GM18502 (cell line): ENCODE results near the gene GFY.

Source experiments
- ATAC-seq: cut with Tn5 transposase; IDR thresholded peaks from one replicate; pipeline ENCODE4 v1.9.1; 2021; ENCODE audit warnings: mild to moderate bottlenecking; ENCODE audit not compliant: unreplicated experiment, poor library complexity

GFY gene, protein sequence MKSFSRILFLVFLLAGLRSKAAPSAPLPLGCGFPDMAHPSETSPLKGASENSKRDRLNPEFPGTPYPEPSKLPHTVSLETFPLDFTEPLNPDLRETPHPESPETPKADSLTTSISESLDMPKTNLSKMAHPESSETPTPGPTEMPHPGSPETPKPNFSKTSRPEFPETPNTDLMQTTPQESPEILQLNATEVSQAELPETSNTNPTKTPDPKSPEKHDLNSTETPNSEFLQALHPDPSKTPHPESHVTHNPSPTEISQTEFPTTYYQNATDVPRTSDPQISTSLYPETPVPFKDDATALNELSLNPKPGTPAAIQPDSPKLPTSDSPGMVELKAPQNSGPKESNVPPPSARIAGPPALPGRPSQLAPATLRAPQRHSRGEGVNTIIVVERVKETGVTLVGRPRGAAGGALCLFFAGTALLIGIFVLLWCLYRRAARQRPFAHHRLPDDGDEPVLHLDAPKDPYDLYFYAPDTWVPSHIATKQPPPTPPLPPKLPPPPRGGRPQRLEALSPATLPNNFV

DNA sequence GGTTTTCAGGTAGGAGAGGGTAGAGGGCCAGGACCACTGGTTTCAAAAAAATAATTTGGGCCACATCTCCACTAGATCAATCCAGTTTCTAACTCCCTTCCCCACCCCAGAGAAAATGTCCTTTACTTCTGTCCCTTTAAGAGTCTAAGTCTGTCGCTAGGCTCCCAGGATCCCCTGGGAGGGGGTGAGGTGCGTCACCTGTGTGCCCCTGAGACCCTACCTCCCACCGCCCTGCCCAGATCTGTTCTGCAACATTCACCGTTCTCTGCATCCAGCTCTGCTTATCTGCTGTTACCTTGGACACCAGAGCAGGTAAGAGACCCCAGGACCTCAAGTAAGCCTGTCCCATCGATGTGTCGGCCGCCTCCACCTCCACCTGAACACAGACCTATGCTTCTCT is at the start of gene GFY:
TSS of gene GFY (plus strand) at position 211 of the 400 bp plus-strand sequence. CDS start 1,043 bp downstream, outside the sequence.
- ATAC-seq = no peak

GRCh38 chr19:49378512-49378911 is 46.7 kb upstream of the GFY start:
- ATAC-seq = no peak

GRCh38 chr19:49380391-49380790 is 44.8 kb upstream of the GFY start:
- no peak for ATAC-seq

DNA sequence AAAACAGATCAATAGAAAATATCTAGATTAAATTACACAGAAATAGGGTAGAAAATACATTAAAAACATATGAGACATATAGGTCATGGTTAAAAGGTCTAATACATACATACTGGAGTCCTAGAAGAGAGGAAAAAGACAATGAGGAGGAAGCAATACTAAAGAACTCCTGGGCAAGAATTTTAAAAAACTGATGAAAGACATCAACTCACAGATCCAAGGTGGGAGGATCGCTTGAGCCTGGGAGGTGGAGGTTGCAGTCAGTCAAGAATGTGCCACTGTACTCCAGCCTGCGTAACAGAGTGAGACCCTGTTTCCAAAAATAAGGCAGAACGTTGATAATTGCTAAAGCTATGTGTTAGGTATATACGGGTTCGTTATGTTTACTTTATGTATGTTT is 42.5 kb upstream of the GFY start:
- ATAC-seq = no peak

- ATAC-seq = no peak
Observed at GRCh38 chr19:49383599-49383998, 41.6 kb upstream of the GFY start.

DNA sequence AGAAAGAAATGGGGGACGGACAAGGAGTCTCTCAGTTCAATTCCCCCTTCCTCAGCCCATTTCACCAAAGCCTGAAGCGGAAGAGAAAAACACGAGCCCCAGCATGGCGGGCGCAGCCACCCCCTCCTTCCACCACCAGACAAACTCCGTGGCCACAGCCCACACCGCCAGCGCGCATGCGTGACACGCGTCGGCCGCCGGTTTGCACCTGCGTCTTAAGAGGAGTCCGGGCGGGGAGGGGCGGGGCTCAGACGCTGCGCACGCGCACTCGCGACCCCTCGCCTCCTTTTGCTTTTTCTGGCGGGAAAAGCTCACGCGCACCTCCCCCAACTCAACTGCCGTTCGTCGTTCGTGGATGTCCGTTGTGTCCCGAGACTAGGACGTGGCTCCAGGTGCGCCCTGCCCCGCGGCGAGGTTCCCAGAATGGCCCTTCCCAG is 37.2 kb upstream of the GFY start, which contains the start of gene KASH5:
TSS of gene KASH5 (plus strand) at position 314 of the 437 bp plus-strand sequence. CDS start 2,635 bp downstream, outside the sequence.
- ATAC-seq = no peak

DNA sequence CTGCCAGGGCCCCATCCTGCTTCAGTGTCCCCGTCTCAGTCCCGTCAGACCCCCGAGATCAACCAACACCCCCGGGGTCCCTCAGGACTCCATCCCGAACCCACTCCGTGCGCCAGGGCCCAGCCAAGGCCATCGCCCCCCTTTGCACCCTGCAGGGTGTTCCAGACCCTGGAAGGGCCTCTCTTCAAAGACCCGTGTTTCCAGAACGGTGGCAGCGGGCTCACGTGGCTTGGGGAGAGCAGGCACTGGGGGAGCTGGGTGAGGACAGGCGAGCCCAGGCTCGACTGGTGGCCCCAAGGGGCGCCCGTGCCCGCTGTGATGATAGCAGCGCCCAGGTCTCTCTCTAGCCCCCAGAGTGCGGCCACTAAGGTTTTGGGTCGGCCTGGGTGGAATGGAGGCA is 35.8 kb upstream of the GFY start:
- no peak for ATAC-seq

GRCh38 chr19:49390131-49390928 is 34.9 kb upstream of the GFY start:
- no peak for ATAC-seq

- no peak for ATAC-seq
Observed at GRCh38 chr19:49390929-49391359, 34.2 kb upstream of the GFY start.

DNA sequence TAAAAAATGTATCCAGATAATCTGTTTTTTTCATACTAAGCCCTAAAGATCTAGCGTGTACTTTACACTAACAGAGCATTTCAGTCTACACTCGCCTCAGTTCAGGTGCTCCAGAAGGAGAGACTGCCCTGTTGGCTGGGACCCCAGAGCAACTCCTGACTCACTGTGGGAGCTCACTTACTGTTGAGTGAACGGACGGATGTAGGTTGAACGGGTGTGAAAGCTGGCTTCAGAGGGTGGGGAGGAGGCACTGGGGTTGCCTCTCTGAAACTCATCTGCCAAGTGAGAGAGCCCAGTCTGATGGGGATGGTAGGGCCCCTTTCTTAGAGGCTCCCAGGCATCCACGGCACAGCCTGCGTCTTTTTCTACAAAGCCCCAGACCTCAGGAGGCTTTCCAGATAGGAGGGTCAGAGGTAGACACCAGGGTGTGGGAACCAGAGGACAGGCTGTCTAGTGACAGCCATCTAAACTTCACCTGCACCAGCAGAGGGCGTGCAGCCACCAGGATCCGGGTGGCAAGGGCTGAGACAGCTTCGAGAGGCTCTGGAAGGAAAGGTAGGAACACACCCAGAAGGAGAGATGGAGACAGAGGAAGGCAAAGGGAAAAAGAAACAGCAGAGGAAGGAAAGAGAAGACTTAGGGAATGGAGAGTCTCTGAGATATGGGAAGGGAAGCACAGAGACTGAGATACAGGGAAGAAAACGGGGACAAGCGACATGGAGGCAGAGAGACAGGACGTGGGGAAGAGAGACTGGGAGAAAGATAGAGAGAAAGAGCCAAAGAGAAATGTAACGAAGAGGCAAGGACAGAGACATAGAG is 33.4 kb upstream of the GFY start:
- no peak for ATAC-seq

DNA sequence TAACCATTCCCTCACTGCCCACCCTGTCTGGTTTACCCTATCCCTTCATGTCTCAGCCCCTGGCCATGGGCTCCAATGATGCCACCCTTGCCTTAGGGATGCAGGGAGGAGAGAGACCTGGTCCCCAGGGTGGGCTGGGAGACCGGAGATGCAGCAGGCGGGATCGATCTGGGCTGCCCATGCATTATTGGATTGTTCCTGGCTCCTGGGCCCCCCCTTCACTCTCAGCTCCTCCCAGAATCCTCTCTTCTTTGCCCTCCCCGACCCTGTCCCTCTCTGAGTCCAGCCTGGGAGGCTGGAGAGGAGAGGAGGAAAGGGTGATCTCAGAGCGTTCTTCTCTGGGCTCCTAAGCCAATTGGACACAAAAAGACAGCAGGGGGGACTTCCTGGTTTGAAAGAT is 31.3 kb upstream of the GFY start:
- no peak for ATAC-seq

GRCh38 chr19:49395581-49396407 is 29.4 kb upstream of the GFY start:
- ATAC-seq = no peak

DNA sequence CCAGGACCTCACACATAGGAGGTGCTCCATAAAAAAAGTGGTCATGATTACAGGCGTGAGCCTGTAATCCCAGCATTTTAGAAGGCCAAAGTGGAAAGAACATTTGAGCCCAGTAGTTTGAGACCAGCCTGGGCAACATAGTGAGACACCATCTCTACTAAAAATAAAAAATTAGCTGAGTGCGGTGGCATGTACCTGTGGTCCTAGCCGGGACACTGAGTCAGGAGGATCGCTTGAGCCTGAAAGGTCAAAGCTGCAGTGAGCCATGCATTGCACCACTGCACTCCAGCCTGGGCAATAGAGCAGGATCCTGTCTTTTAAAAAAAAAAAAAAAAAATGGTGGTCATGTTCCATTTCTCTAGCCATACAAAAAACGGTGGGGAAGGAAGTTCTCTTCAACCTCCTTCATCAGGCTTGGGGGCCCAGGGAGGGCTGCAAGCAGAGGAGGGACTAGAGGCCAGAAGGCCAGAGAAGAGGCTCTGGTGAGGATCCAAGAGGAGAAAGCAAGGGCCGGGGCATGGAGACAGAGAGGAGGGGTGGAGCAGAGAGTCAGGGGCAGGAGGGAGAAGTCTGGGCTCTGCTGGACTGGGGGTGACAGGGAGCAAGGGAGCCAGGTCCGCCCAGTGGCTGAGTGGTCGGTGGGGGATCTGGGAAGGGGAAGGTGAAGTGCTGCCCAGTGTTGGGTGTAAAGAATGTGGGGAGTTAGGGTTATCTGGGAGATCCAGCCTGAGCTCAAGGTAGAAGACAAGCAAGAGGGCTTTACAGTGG is 28.3 kb upstream of the GFY start:
- ATAC-seq = no peak

DNA sequence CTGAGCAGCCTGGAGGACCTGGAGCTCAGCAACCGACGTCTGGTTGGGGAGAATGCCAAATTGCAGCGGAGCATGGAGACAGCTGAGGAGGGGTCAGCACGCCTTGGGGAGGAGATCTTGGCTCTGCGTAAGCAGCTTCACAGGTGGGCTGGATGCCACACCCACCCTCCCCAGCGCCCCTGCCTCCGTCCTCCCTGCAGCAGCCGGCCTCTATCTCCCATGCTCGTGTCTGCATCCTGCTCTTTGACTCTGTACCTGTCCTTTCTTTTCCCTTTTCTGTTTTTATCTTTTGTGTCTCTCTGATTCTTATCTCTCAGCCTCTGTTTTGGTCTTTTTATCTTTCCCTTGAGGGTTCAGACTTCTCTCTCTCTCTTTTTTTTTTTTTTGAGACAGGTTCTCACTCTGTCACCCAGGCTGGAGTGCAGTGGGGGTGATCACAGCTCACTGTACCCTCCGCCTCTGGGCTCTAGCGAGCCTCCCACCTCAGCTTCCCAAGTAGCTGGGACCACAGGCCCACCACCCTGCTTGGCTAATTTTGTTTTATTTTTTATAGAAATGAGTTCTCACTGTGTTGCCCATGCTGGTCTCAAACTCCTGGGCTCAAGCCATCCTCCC is 27.1 kb upstream of the GFY start:
- no peak for ATAC-seq

DNA sequence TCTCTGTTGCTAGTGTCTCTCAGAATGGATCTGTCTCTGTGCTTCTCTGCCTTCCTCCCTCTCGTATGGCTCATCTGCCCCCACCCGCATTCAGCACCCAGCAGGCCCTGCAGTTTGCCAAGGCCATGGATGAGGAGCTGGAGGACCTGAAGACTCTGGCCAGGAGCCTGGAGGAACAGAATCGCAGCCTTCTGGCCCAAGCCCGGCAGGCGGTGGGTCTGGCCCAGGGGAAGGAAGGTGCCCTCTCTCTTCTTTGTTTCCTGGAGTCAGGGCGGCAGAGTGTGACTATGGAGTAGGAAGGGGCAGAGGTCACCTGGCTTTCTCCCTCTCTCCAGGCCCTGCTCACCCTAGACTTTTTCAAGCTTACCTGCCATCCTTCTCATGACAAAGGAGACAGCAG is 26.3 kb upstream of the GFY start:
- ATAC-seq = no peak

GRCh38 chr19:49400029-49400428 is 25.2 kb upstream of the GFY start:
- ATAC-seq = no peak

GRCh38 chr19:49403404-49404187 is 21.6 kb upstream of the GFY start:
- ATAC-seq = no peak
